Esophagus squamous epithelium (tissue), 4 donors: Measurements from ENCODE around the gene RUNDC3A.

Experiments used
- CTCF ChIP-seq, 6 experiments: fragments of 450-650 bp in 4 of 6; fragments of 200-600 bp in 2 of 6; sonication (generic) in 2 of 6; IDR thresholded peaks; one replicate each; pipeline ENCODE4 v1.5.1; 2016 to 2019; ENCODE audit warnings: antibody characterized with exemption in 6 of 6, mild to moderate bottlenecking in 4 of 6, moderate library complexity in 4 of 6
- POLR2A ChIP-seq, 4 donors: fragments of 450-650 bp; IDR thresholded peaks; one replicate each; pipeline ENCODE4 v1.6.1; 2017; ENCODE audit warnings: antibody characterized with exemption in 4 of 4, mild to moderate bottlenecking in 4 of 4, moderate library complexity in 3 of 4

- TF ChIP-seq POLR2A (IDR thresholded peaks at IDR 0.05) (no peak), CTCF (IDR thresholded peaks at IDR 0.05) (no peak)
Observed at GRCh38 chr17:44349553-44350070, 41.2 kb downstream of the RUNDC3A start.
